Right atrium auricular region (tissue), 2 donors: ENCODE measurements around the gene LRRC15. TPM values are rescaled to one million over a fixed set of nuclear protein-coding genes. Genes with fewer than 3 reads are reported as not detected.

ENCODE experiments used
- DNase-seq: peaks from one replicate; pipeline ENCODE4 v3.0.0-alpha.2; 2019; ENCODE audit warnings: low spot score
- H3K27ac ChIP-seq, 2 donors: fragments of 200-600 bp; sonication (generic); 1 replicate in 1 of 2; 2 replicates in 1 of 2; pipeline ENCODE4 v1.5.1; 2016 to 2019
- H3K27me3 ChIP-seq, 2 donors: fragments of 200-600 bp; sonication (generic); one replicate each; pipeline versions ENCODE4 v1.5.1 to v1.6.0; 2017 to 2019
- H3K36me3 ChIP-seq: fragments of 200-600 bp; sonication (generic); one replicate; pipeline ENCODE4 v1.5.1; 2016
- H3K4me1 ChIP-seq, 2 donors: fragments of 200-600 bp; sonication (generic); one replicate each; pipeline versions ENCODE4 v1.5.1 to v1.6.0; 2017 to 2019
- H3K4me3 ChIP-seq, 2 donors: fragments of 200-600 bp; sonication (generic); 1 replicate in 1 of 2; 2 replicates in 1 of 2; pipeline ENCODE4 v1.5.1; 2017 to 2019; ENCODE audit warnings: mild to moderate bottlenecking in 1 of 2, moderate library complexity in 1 of 2
- H3K9me3 ChIP-seq, 2 donors: fragments of 200-600 bp; sonication (generic); one replicate each; pipeline ENCODE4 v1.5.1; 2019
- total RNA-seq, 2 donors: library from RNA; depleted of rRNA; stranded (reverse); fragments of >200 nt; gene quantifications; one replicate each; pipeline ENCODE4 v1.1.0, GENCODE V29; 2016
- TF ChIP-seq, protein P1 (sequence below), 2 donors: fragments of 200-600 bp; sonication (generic); IDR thresholded peaks; one replicate each; pipeline ENCODE4 v1.5.1; 2019; ENCODE audit warnings: antibody characterized with exemption in 2 of 2

The LRRC15 gene
- total RNA-seq, 2 donors from 2014 or later, result 0.07 to 0.08 TPM

DNA sequence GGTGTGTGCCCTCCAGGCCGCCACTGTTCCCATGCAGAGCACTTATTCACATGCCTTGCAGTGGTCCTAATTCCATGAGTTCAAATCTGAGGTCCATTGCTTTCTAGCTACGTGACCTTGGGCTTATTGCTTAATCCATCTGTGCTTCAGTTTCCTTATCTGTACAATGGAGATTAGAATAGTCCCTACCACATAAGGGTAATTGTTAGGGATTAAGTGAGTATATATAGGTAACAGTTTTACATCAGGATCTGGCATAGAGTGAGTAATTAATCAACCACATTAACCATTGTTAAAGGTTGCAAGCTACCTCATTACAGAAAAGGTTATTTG is 26.0 kb downstream of the LRRC15 start:
- no peak overlapping the region for H3K27ac ChIP-seq
- H3K27me3 ChIP-seq, result no peaks in the 10 kb centered on the region
- TF ChIP-seq, protein P1, sequence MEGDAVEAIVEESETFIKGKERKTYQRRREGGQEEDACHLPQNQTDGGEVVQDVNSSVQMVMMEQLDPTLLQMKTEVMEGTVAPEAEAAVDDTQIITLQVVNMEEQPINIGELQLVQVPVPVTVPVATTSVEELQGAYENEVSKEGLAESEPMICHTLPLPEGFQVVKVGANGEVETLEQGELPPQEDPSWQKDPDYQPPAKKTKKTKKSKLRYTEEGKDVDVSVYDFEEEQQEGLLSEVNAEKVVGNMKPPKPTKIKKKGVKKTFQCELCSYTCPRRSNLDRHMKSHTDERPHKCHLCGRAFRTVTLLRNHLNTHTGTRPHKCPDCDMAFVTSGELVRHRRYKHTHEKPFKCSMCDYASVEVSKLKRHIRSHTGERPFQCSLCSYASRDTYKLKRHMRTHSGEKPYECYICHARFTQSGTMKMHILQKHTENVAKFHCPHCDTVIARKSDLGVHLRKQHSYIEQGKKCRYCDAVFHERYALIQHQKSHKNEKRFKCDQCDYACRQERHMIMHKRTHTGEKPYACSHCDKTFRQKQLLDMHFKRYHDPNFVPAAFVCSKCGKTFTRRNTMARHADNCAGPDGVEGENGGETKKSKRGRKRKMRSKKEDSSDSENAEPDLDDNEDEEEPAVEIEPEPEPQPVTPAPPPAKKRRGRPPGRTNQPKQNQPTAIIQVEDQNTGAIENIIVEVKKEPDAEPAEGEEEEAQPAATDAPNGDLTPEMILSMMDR (IDR thresholded peaks at IDR 0.05), result no peak
- H3K36me3 ChIP-seq, result no peaks in the 10 kb centered on the region
- H3K4me1 ChIP-seq, result no peaks in the 10 kb centered on the region
- DNase-seq, result no peak
- H3K9me3 ChIP-seq, result no peaks in the 10 kb centered on the region
- no peak overlapping the region for H3K4me3 ChIP-seq

DNA sequence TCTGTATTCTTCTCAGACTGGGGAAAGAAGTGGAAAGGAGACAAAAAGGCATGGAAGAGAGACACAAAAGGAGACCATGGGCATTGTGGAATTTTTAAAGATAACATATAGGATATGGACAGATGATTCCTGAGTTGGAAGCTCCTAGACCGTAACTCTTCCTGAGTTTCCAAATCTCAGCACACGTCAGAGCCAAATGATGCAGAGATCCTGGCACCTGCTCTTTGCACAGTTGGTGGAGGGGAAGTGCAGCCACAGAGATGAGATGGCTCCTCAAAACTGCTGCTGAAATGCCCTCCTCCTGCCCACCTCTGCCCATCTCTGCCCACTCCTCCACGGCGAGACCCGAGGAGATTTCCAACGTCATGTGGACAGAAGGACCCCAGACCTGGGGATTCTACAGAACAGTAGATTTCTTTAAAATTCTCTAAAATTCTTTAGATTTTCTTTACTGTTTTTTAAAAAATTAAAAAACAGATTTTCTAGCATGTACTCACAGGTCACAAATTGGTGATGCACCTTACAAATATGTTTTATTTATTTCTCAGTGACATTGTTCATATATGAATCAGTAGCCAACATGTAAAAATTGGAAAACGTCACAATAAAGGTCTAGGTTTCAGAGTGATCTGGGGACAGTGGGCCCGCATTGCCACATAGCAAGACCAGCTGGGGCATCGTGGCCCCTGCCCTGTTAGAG is 26.5 kb downstream of the LRRC15 start:
- no peaks in the 10 kb centered on the region for H3K9me3 ChIP-seq
- H3K4me3 ChIP-seq, result no peak overlapping the region
- H3K27me3 ChIP-seq, result no peaks in the 10 kb centered on the region
- DNase-seq, result no peak
- H3K27ac ChIP-seq, result no peak overlapping the region
- no peaks in the 10 kb centered on the region for H3K36me3 ChIP-seq
- no peaks in the 10 kb centered on the region for H3K4me1 ChIP-seq
- TF ChIP-seq, protein P1 (IDR thresholded peaks at IDR 0.05), result no peak

DNA sequence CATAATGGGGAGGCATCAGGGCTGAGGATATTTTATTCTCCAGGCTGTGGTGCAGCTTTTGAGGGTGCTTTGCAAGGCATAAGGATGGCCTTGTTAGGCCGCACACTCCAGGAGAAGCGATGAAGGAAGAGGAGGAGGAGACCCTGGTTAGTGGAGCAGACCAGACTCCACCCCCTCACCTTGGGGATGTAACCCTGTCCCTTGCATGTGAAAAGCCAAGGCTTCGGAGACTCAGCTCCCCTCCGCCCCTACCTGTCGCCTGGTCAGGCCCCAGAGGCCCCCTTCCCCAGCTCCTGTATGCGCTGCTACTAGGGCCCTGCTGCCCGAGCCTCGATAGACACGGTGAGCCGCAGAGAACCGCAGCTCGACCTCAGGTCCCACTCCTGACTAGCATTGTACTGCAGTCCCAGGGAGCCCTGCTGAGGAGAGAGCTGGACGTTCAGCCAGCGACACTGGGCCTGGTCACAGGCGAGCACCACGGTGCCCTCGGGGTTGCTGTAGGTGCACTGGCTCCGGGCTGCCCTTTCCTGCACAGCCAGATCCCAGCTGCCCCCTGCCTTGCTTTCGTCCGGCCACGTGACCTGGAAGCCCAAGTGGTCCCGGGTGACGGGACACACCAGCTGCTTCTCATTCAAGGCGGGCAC is 28.7 kb downstream of the LRRC15 start:
- no peaks in the 10 kb centered on the region for H3K27me3 ChIP-seq
- no peaks in the 10 kb centered on the region for H3K9me3 ChIP-seq
- no peak overlapping the region for H3K4me3 ChIP-seq
- no peaks in the 10 kb centered on the region for H3K4me1 ChIP-seq
- H3K27ac ChIP-seq, result no peak overlapping the region
- DNase-seq, result no peak
- TF ChIP-seq, protein P1 (IDR thresholded peaks at IDR 0.05), result no peak
- H3K36me3 ChIP-seq, result no peaks in the 10 kb centered on the region

DNA sequence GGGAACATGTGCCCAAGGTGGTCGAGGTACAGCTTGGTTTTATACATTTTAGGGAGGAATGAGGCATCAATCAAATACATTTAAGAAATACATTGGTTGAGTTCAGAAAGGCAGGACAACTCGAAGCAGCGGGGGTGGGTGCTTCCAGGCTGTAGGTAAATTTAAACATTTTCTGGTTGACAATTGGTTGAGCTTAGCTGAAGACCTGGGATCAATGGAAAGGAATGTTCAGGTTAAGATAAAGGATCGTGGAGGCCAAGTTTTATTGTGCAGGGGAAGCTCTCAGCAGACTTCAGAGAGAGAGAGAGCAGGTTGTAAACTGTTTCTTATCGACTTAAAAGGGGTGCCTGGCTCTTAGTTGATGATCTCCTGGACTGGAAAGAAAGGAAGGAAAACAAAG is 29.7 kb downstream of the LRRC15 start:
- no peaks in the 10 kb centered on the region for H3K4me1 ChIP-seq
- H3K9me3 ChIP-seq, result no peaks in the 10 kb centered on the region
- no peak for DNase-seq
- H3K27ac ChIP-seq, result no peak overlapping the region
- no peak overlapping the region for H3K4me3 ChIP-seq
- TF ChIP-seq, protein P1 (IDR thresholded peaks at IDR 0.05), result no peak
- H3K27me3 ChIP-seq, result no peaks in the 10 kb centered on the region
- no peaks in the 10 kb centered on the region for H3K36me3 ChIP-seq

DNA sequence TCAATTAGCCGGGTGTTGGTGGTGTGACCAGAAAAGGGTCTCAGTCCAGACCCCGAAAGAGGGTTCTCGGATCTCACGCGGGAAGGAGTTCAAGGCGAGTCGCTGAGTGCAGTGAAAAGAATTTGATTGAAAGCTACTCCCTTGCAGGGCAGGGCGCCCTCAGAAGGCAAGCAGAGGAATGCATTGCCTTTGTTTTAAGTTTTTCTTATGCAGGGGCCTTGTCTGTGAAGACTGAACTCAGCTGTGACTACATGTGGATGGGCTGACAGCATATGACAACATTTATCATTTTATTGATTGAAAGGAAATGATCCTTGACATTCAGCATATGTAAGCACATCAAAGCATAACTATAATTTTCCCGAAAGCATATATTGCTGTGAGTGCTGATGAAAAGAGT is 30.2 kb downstream of the LRRC15 start:
- H3K27ac ChIP-seq, result no peak overlapping the region
- H3K4me3 ChIP-seq, result no peak overlapping the region
- no peak for DNase-seq
- H3K4me1 ChIP-seq, result no peaks in the 10 kb centered on the region
- H3K36me3 ChIP-seq, result no peaks in the 10 kb centered on the region
- no peaks in the 10 kb centered on the region for H3K27me3 ChIP-seq
- H3K9me3 ChIP-seq, result no peaks in the 10 kb centered on the region
- TF ChIP-seq, protein P1 (IDR thresholded peaks at IDR 0.05), result no peak
